ENCODE results near the gene OR9K2. TPM values are rescaled to one million over a fixed set of nuclear protein-coding genes. Genes with fewer than 3 reads are reported as not detected.
A peak's percentile ranks its signal among the peaks of the same experiment; 100 is the strongest.
"Not testable (repeated sequence)": the region's sequence is repeated elsewhere in the genome, so short reads cannot be mapped to it uniquely, and the experiment has no call there.

Gene OR9K2
- total and polyA plus RNA-seq, 2 experiments from 2014 or later = not detected

DNA sequence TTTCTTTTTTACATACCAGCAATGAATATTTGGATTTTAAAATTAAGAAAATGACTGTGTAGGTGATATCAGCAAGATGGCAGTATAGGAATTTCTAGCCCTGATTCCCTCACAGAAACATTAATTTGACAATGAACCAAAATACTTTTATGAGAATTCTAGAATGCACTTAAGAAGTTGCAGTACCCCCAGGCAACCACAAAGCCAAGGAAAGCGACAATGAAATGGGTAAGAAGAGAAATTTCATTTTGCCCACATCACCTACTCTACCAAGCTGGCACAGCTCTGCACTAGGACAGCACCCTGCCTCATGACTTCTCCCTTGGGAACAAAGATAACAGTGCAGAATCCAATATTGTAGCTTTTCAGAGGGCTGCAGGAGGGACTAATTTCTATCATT lies 6.6 kb downstream of the OR9K2 start:
- no peak overlapping the region for H3K4me2 ChIP-seq (ENCODE audit: unreplicated experiment)
- H3K79me2 ChIP-seq (ENCODE audit: insufficient read depth) = no peaks in the 10 kb centered on the region
- H3K36me3 ChIP-seq (ENCODE audit: low read depth) = no peaks in the 10 kb centered on the region
- no peak overlapping the region for H3K4me3 ChIP-seq
- 8 to 9% methylated on average over 1 of the region's 1 CpG for WGBS, 2 experiments (ENCODE audit: low coverage in 1 of 2, low lambda C conversion rate in 2 of 2, missing lambda C conversion rate in 2 of 2)
- no peaks in the 10 kb centered on the region for H3K9me2 ChIP-seq (ENCODE audit: insufficient read depth)
- no peak overlapping the region for H2AFZ ChIP-seq
- H3F3A ChIP-seq (ENCODE audit: insufficient read depth) = no peaks in the 10 kb centered on the region
- H3K4me1 ChIP-seq (ENCODE audit: insufficient read depth) = no peaks in the 10 kb centered on the region
- TF ChIP-seq EZH2 (IDR thresholded peaks at IDR 0.05; ENCODE audit: insufficient read depth, poor library complexity, severe bottlenecking) (no peak), EZH2phosphoT487 (IDR thresholded peaks at IDR 0.05; ENCODE audit: insufficient read depth, low read depth) (no peak)
- H3K27ac ChIP-seq = no peak overlapping the region
- H3K9ac ChIP-seq = no peak overlapping the region
- no peaks in the 10 kb centered on the region for H4K20me1 ChIP-seq (ENCODE audit: insufficient read depth)
- no peaks in the 10 kb centered on the region for H3K27me3 ChIP-seq (replicated peaks; ENCODE audit: insufficient read depth)
- in situ Hi-C loops (cut with MboI) = no loop called here
- no peaks in the 10 kb centered on the region for H3K9me3 ChIP-seq (ENCODE audit: low read depth)
- DNase-seq = no peak

DNA sequence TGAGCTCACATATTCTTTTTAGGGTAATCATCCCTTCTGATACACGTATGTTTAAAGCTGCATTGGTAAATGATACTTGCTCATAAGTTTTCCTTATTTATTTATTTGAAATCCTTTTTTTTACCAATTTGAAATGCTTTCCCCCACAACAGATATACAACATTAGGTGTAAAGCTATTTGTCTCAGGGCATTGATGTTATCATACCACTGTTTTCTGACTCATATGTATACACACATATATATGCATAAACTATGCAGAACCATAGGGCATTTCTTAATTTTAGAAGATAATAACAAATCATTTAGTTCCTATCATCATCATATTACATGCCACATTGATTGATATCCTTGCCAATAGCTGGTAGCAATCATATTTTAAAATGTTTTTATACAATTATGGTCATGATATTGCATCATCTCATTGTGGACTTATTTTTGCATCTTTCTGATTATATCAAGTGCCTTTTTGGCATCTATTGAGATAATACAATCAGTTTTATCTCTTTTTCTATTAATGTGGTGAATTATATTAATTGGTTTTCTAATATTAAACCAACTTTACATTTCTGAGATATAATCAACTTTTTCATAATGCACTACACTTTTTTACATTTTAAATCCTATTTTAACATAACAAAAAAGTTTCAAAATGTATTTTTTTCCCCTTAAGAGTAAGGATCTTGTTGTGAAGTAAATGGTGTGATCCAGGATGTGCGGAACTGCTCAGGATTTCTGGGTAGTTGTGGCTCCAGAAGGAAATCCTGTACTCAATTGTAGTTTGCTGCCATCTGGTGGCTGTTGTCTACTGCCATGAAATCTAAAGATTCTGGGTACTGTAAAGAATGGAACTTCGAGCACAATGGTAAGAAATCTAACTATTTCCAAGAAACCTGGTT lies 16.7 kb downstream of the OR9K2 start:
- Histone ChIP-seq H3K4me2 (ENCODE audit: unreplicated experiment) (no peak overlapping the region), H3K27ac (no peak overlapping the region), H3K4me1 (ENCODE audit: insufficient read depth) (no peaks in the 10 kb centered on the region), H3K9me2 (ENCODE audit: insufficient read depth) (no peaks in the 10 kb centered on the region), H3K27me3 (replicated peaks; ENCODE audit: insufficient read depth) (no peaks in the 10 kb centered on the region), H3K4me3 (no peak overlapping the region), H2AFZ (peak overlapping the region; percentile 43; the same call in 1 of the 2 replicates), H3K36me3 (ENCODE audit: low read depth) (no peaks in the 10 kb centered on the region), H3F3A (ENCODE audit: insufficient read depth) (no peaks in the 10 kb centered on the region), H4K20me1 (ENCODE audit: insufficient read depth) (no peaks in the 10 kb centered on the region), H3K9me3 (ENCODE audit: low read depth) (no peaks in the 10 kb centered on the region), H3K79me2 (ENCODE audit: insufficient read depth) (no peaks in the 10 kb centered on the region), H3K9ac (no peak overlapping the region)
- DNase-seq = peak; percentile 80
- WGBS, 2 experiments (ENCODE audit: low coverage in 1 of 2, low lambda C conversion rate in 2 of 2, missing lambda C conversion rate in 2 of 2) = 7 to 12% methylated on average over 3 of the region's 3 CpGs
- TF ChIP-seq EZH2phosphoT487 (IDR thresholded peaks at IDR 0.05; ENCODE audit: insufficient read depth, low read depth) (no peak), EZH2 (IDR thresholded peaks at IDR 0.05; ENCODE audit: insufficient read depth, poor library complexity, severe bottlenecking) (no peak)
- in situ Hi-C loops (cut with MboI) = no loop called here

- DNase-seq = no peak
- Histone ChIP-seq H3K4me2 (ENCODE audit: unreplicated experiment) (no peak overlapping the region), H3K9me2 (ENCODE audit: insufficient read depth) (no peaks in the 10 kb centered on the region), H3K27me3 (replicated peaks; ENCODE audit: insufficient read depth) (no peaks in the 10 kb centered on the region), H3K4me1 (ENCODE audit: insufficient read depth) (no peaks in the 10 kb centered on the region), H3K9me3 (ENCODE audit: low read depth) (no peaks in the 10 kb centered on the region), H2AFZ (peak overlapping the region; percentile 43; the same call in 1 of the 2 replicates), H3K79me2 (ENCODE audit: insufficient read depth) (no peaks in the 10 kb centered on the region), H3K9ac (no peak overlapping the region), H3K4me3 (no peak overlapping the region), H4K20me1 (ENCODE audit: insufficient read depth) (no peaks in the 10 kb centered on the region), H3K27ac (no peak overlapping the region), H3K36me3 (ENCODE audit: low read depth) (no peaks in the 10 kb centered on the region), H3F3A (ENCODE audit: insufficient read depth) (no peaks in the 10 kb centered on the region)
- no peak for TF ChIP-seq EZH2 (IDR thresholded peaks at IDR 0.05; ENCODE audit: insufficient read depth, poor library complexity, severe bottlenecking)
- no peak for TF ChIP-seq EZH2phosphoT487 (IDR thresholded peaks at IDR 0.05; ENCODE audit: insufficient read depth, low read depth)
- in situ Hi-C loops (cut with MboI) = no loop called here
- 57 to 74% methylated on average over 1 of the region's 1 CpG for WGBS, 2 experiments (ENCODE audit: low coverage in 1 of 2, low lambda C conversion rate in 2 of 2, missing lambda C conversion rate in 2 of 2)
Measured at GRCh38 chr12:55143566-55143870, 17.3 kb downstream of the OR9K2 start.

DNA sequence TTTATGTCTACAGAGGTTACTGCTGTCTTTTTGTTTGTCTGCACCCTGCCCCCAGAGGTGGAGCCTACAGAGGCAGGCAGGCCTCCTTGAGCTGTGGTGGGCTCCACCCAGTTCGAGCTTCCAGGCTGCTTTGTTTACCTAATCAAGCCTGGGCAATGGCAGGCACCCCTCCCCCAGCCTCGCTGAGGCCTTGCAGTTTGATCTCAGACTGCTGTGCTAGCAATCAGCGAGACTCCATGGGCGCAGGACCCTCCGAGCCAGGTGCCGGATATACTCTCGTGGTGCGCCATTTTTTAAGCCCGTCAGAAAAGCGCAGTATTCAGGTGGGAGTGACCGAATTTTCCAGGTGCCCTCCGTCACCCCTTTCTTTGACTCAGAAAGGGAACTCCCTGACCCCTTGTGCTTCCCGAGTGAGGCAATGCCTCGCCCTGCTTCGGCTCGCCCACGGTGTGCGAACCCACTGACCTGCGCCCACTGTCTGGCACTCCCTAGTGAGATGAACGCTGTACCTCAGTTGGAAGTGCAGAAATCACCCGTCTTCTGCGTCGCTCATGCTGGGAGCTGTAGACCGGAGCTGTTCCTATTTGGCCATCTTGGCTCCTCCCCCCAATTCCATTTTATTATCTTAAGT lies 40.9 kb downstream of the OR9K2 start:
- H3K27ac ChIP-seq; H4K20me1 ChIP-seq (ENCODE audit: insufficient read depth); in situ Hi-C loops (cut with MboI); H3K4me2 ChIP-seq (ENCODE audit: unreplicated experiment); H3K36me3 ChIP-seq (ENCODE audit: low read depth); H2AFZ ChIP-seq; H3K79me2 ChIP-seq (ENCODE audit: insufficient read depth); H3K27me3 ChIP-seq (replicated peaks; ENCODE audit: insufficient read depth); H3F3A ChIP-seq (ENCODE audit: insufficient read depth); H3K4me3 ChIP-seq; H3K9ac ChIP-seq; H3K9me2 ChIP-seq (ENCODE audit: insufficient read depth); H3K4me1 ChIP-seq (ENCODE audit: insufficient read depth); DNase-seq; H3K9me3 ChIP-seq (ENCODE audit: low read depth): not testable (repeated sequence)
- WGBS, 2 experiments (ENCODE audit: low coverage in 1 of 2, low lambda C conversion rate in 2 of 2, missing lambda C conversion rate in 2 of 2) = 54 to 61% methylated on average over 23 to 24 of the region's 24 CpGs
